Subcutaneous adipose tissue (tissue), 4 donors: ENCODE results near the gene ARHGEF33. TPM values are rescaled to one million over a fixed set of nuclear protein-coding genes. Genes with fewer than 3 reads are reported as not detected.

ENCODE experiments used
- CTCF ChIP-seq: fragments of 450-650 bp; IDR thresholded peaks from one replicate; pipeline ENCODE4 v1.5.1; 2016; ENCODE audit warnings: low read depth, mild to moderate bottlenecking, control low read depth, antibody characterized with exemption, moderate library complexity
- total RNA-seq, 4 donors: library from RNA; depleted of rRNA; stranded (reverse); fragments of >200 nt; gene quantifications; one replicate each; pipeline ENCODE4 v1.1.0, GENCODE V29; 2016

Gene ARHGEF33
- total RNA-seq, 4 donors from 2014 or later: 0.38 to 3.1 (median 1.1) TPM

DNA sequence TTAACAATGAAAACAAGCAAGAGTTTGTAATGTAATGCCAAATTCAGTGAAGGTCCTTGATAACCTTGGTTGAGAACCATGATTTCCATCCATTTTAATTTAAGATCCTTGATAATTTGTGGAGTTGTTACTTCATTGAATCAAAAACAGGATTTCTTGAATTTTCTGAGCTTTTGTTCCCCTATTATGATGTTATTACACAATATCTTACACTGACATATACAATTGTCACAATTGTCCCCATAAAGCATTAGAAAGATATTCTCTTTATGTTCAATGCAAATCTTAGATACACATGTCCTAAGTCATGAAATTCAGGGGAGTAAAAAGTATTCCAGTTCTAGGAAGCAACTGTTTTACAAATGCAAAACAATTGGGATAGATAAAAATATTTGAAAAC lies 83.6 kb downstream of the ARHGEF33 start:
- no peak for TF ChIP-seq CTCF

DNA sequence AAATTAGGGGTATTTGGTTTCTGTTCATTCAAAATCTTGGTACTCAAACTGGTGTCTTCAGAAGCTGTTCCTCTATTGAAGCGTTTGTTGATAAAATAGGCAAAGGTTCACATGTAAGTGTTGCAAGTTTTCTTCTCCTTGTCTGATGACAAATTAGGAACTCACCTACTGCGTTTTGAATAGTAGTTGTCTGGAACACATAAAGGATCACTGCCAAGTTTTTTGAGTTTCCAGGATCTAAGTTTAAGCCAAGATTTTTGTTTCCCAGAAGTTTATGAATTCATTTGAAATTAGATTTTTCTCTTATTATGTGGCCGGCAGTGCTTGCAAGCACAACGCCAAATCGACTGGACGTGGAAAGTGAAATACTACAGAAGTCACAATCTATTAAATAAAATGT lies 85.4 kb downstream of the ARHGEF33 start:
- no peak for TF ChIP-seq CTCF

DNA sequence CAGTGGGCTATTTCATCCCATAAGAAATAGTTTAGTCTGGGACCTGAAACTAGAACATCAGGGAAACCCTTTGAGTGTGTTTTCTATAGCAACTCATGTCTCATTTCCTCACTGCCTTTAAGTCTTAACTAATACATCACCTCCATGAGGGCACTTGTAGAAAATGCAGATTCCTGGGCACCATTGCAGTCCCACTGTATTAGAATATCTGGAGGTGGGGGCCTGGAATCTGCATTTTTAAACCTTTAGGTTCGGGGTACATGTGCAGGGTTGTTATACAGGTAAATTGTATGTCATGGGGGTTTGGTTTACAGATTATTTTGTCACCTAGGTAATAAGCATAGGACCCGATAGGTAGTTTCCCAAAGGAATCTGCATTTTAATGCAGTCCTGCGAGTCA lies 87.4 kb downstream of the ARHGEF33 start:
- TF ChIP-seq CTCF: no peak

DNA sequence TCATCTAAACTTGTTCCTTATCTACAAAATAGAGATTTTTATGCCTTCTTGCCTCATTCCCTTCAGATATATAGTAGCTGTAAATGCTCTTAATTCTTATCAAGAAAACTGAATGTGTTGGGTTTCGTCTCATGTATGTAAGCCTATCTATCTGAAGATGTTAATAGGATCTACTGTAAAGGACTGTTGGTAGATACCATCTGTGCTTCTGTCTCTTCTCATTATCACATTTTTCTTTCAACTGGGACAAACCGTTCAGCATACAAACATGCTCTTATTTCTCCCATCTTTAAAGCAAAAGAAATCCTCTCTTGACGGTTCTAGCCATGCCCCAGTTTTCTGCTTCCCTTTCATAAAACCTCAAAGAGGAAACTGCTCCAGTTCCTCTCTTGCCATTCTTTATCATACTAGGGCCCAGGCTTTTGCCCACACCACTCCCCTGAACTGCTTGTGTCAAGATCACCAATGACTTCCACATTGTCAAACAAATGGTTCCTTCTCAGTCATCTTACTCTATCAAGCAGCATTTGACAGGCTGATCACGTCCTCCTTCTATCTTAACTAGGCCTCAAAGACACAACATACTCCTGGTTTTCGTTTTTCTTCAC lies 88.7 kb downstream of the ARHGEF33 start:
- TF ChIP-seq CTCF: no peak

GRCh38 chr2:38978908-38979307 lies 89.2 kb downstream of the ARHGEF33 start:
- no peak for TF ChIP-seq CTCF

DNA sequence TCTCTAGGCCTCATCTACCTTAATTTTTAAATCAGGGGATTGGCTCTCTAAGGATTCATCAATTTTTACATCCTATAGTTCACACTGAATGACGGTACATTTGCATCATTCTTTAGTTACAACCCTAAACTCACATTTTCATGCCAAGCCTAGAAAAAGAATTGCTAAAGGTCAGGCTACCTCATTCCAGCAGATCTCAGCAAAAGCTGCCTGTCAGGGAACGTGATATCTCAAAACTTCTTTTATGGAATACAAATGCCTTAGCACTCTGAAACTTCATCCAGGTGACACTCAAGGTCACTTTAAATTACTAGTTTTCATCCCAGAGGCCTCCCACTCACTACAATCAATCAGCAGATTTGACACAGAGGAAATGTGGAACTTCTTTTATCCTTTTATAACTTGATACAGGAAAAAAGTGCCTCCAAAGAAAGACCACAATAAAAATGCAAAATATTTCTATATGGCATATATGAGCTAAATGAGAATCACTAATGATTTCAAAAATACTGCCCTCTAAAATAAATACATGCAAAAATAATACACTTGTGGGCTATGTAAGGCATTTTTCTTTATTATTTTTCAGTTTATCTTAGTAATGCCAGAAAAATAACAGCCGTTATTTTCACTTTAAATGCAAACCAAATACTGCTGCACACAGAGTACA lies 91.5 kb downstream of the ARHGEF33 start:
- TF ChIP-seq CTCF: no peak

DNA sequence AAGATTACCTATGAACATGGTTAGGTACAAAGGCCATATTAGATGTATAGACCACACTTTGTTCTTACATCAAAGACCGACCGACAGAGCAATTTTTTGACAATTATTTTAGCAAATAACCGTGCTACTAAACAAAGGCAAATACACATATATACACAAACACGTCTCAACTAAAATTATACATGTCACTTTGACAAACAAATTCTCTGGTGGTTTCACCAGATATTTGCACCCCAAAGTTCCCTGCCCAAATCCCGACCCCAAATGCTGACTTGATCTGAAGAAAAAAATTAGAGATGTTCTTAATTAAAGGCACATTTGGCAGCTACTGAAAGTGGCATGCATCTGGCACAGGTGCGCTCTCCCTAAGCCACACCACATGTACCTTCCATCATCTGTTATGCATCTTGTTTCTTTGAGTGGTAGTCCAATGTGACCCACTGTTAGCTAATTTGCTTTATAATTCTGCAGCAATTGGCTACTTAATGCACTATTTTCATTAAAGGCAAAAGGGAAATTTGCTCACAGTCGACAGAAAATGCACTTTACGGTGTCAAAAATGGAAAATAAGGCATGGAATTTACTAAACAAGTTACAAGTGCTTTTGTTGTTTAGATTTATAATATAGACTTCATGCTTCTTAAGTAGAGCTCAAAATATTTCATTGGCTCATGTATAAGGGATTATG lies 92.1 kb downstream of the ARHGEF33 start:
- TF ChIP-seq CTCF: no peak
